SK-N-SH (cell line): Measurements from ENCODE around the gene SESN1.
"Not testable (repeated sequence)": the region's sequence is repeated elsewhere in the genome, so short reads cannot be mapped to it uniquely, and the experiment has no call there.

ENCODE experiments used
- CHD2 ChIP-seq: fragments of 150-350 bp; IDR thresholded peaks from 2 replicates; pipeline ENCODE4 v1.6.1; 2018; ENCODE audit warnings: low read length; ENCODE audit not compliant: partially characterized antibody
- RAD21 ChIP-seq: IDR thresholded peaks from 2 replicates; pipeline ENCODE4 v1.6.1; 2012; ENCODE audit warnings: mild to moderate bottlenecking, low read length
- TF ChIP-seq, protein P1 (sequence below): fragments of 200-600 bp; sonication (generic); IDR thresholded peaks from 2 replicates; pipeline ENCODE4 v1.6.1; 2017; ENCODE audit warnings: antibody characterized with exemption, mild to moderate bottlenecking, moderate library complexity
- TF ChIP-seq, protein P2 (sequence below): IDR thresholded peaks from 2 replicates; pipeline ENCODE4 v1.4.0; 2012; ENCODE audit warnings: low read depth

DNA sequence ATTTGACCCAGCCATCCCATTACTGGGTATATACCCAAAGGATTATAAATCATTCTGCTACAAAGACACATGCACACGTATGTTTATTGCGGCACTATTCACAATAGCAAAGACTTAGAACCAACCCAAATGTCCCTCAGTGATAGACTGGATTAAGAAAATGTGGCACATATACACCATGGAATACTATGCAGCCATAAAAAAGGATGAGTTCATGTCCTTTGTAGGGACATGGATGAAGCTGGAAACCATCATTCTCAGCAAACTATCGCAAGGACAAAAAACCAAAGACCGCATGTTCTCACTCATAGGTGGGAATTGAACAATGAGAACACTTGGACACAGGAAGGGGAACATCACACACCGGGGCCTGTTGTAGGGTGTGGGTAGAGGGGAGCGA, 41.4 kb upstream of the SESN1 start:
- not testable (repeated sequence) for TF ChIP-seq CHD2, RAD21
- TF ChIP-seq, protein P1, sequence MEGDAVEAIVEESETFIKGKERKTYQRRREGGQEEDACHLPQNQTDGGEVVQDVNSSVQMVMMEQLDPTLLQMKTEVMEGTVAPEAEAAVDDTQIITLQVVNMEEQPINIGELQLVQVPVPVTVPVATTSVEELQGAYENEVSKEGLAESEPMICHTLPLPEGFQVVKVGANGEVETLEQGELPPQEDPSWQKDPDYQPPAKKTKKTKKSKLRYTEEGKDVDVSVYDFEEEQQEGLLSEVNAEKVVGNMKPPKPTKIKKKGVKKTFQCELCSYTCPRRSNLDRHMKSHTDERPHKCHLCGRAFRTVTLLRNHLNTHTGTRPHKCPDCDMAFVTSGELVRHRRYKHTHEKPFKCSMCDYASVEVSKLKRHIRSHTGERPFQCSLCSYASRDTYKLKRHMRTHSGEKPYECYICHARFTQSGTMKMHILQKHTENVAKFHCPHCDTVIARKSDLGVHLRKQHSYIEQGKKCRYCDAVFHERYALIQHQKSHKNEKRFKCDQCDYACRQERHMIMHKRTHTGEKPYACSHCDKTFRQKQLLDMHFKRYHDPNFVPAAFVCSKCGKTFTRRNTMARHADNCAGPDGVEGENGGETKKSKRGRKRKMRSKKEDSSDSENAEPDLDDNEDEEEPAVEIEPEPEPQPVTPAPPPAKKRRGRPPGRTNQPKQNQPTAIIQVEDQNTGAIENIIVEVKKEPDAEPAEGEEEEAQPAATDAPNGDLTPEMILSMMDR = not testable (repeated sequence)
- TF ChIP-seq, protein P2, sequence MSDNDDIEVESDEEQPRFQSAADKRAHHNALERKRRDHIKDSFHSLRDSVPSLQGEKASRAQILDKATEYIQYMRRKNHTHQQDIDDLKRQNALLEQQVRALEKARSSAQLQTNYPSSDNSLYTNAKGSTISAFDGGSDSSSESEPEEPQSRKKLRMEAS = not testable (repeated sequence)
